A673 (cell line): ENCODE measurements around the gene HERC3.

Source experiments
- EZH2 ChIP-seq: fragments of 200-600 bp; sonication (generic); IDR thresholded peaks from 2 replicates; pipeline ENCODE4 v1.6.1; 2017; ENCODE audit warnings: borderline replicate concordance, low read depth, mild to moderate bottlenecking, mixed read lengths, antibody characterized with exemption, low read length; ENCODE audit not compliant: poor library complexity, severe bottlenecking
- TF ChIP-seq, protein P1 (sequence below): fragments of 300-800, 200-600 bp; sonication (generic); conservative IDR thresholded peaks from 2 replicates; pipeline ENCODE4 v1.5.1; 2017; ENCODE audit warnings: low read depth, mild to moderate bottlenecking, antibody characterized with exemption, low read length, moderate library complexity, mixed read lengths

- TF ChIP-seq, protein P1, sequence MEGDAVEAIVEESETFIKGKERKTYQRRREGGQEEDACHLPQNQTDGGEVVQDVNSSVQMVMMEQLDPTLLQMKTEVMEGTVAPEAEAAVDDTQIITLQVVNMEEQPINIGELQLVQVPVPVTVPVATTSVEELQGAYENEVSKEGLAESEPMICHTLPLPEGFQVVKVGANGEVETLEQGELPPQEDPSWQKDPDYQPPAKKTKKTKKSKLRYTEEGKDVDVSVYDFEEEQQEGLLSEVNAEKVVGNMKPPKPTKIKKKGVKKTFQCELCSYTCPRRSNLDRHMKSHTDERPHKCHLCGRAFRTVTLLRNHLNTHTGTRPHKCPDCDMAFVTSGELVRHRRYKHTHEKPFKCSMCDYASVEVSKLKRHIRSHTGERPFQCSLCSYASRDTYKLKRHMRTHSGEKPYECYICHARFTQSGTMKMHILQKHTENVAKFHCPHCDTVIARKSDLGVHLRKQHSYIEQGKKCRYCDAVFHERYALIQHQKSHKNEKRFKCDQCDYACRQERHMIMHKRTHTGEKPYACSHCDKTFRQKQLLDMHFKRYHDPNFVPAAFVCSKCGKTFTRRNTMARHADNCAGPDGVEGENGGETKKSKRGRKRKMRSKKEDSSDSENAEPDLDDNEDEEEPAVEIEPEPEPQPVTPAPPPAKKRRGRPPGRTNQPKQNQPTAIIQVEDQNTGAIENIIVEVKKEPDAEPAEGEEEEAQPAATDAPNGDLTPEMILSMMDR: no peak
- TF ChIP-seq EZH2: no peak
These were observed 127.1 kb downstream of the HERC3 start for GRCh38 chr4:88719381-88719780.
